ENCODE results near the gene HSD17B12.

Gene HSD17B12

GRCh38 chr11:43790444-43790794 is 109.9 kb downstream of the HSD17B12 start:
- ChIA-PET POLR2A (no interaction called here), CTCF (interaction anchor here (1.3 to 2.0 kb wide), 2 partner anchors 11 to 19 kb away, joined by 3 to 6 read pairs; no protein-coding TSS in a partner anchor)
- TF ChIP-seq CTCF (IDR thresholded peaks at IDR 0.05; ENCODE audit: control extremely low read depth, extremely low read depth, low read depth, missing control alignments) = no peak
- no peak for DNase-seq (ENCODE audit: extremely low spot score)

GRCh38 chr11:43797337-43797736 is 116.8 kb downstream of the HSD17B12 start:
- ChIA-PET CTCF (interaction anchor here (1.1 to 2.0 kb wide), 4 partner anchors 9 to 54 kb away, joined by 3 to 8 read pairs (median 4); no protein-coding TSS in a partner anchor), POLR2A (no interaction called here)
- DNase-seq (ENCODE audit: extremely low spot score) = no peak
- no peak for TF ChIP-seq CTCF (IDR thresholded peaks at IDR 0.05; ENCODE audit: control extremely low read depth, extremely low read depth, low read depth, missing control alignments)

GRCh38 chr11:43797866-43798265 is 117.3 kb downstream of the HSD17B12 start:
- no peak for TF ChIP-seq CTCF (IDR thresholded peaks at IDR 0.05; ENCODE audit: control extremely low read depth, extremely low read depth, low read depth, missing control alignments)
- ChIA-PET POLR2A (no interaction called here), CTCF (interaction anchor here (1.8 to 2.0 kb wide), 2 partner anchors 9 kb away, joined by 5 to 8 read pairs; no protein-coding TSS in a partner anchor)
- DNase-seq (ENCODE audit: extremely low spot score) = no peak

- CTCF ChIA-PET = interaction anchor here (0.9 to 1.7 kb wide), 3 partner anchors 10 to 56 kb away, joined by 3 to 4 read pairs (median 3); no protein-coding TSS in a partner anchor
- POLR2A ChIA-PET = no interaction called here
- TF ChIP-seq CTCF (IDR thresholded peaks at IDR 0.05; ENCODE audit: control extremely low read depth, extremely low read depth, low read depth, missing control alignments) = no peak
- DNase-seq (ENCODE audit: extremely low spot score) = no peak
These were observed 122.0 kb downstream of the HSD17B12 start for GRCh38 chr11:43802509-43802908.

GRCh38 chr11:43803766-43804165 is 123.2 kb downstream of the HSD17B12 start:
- no peak for TF ChIP-seq CTCF (IDR thresholded peaks at IDR 0.05; ENCODE audit: control extremely low read depth, extremely low read depth, low read depth, missing control alignments)
- CTCF ChIA-PET = interaction anchor here (1.0 kb wide), 1 partner anchor 22 kb away, joined by 3 read pairs; no protein-coding TSS in a partner anchor
- POLR2A ChIA-PET = no interaction called here
- DNase-seq (ENCODE audit: extremely low spot score) = no peak

GRCh38 chr11:43806976-43807375 is 126.4 kb downstream of the HSD17B12 start:
- CTCF ChIA-PET = interaction anchor here (1.2 to 2.5 kb wide), 2 partner anchors 10 to 19 kb away, joined by 4 to 5 read pairs; no protein-coding TSS in a partner anchor
- TF ChIP-seq CTCF (IDR thresholded peaks at IDR 0.05; ENCODE audit: control extremely low read depth, extremely low read depth, low read depth, missing control alignments) = no peak
- no peak for DNase-seq (ENCODE audit: extremely low spot score)
- POLR2A ChIA-PET = no interaction called here
